Adipose tissue (tissue), 3 donors: Measurements from ENCODE around the gene TBX18. TPM values are rescaled to one million over a fixed set of nuclear protein-coding genes. Genes with fewer than 3 reads are reported as not detected.

Experiments used
- H3K27ac ChIP-seq: one replicate; pipeline ENCODE4 v1.5.1; 2013; ENCODE audit warnings: low read depth, low read length
- WGBS, 3 donors: extraction: QIAGEN DNeasy Blood & Tissue Kit; methylation state at CpG; one replicate each; pipeline ENCODE4 v1.1.7; 2013; 5-methylcytosine and 5-hydroxymethylcytosine counted together
- polyA plus RNA-seq, 3 donors: library from polyadenylated mRNA; stranded (reverse); fragments of 200-250 nt; gene quantifications; one replicate each; pipeline ENCODE4 v1.2.3, GENCODE V29; 2013
- donor health status: healthy with polysubstance abuse.
- donor health status: Bipolar disorder and iron deficiency.
- donor health status: healthy.

Gene TBX18
- polyA plus RNA-seq, 3 donors, result 0.47 to 7.6 (median 4.5) TPM

DNA sequence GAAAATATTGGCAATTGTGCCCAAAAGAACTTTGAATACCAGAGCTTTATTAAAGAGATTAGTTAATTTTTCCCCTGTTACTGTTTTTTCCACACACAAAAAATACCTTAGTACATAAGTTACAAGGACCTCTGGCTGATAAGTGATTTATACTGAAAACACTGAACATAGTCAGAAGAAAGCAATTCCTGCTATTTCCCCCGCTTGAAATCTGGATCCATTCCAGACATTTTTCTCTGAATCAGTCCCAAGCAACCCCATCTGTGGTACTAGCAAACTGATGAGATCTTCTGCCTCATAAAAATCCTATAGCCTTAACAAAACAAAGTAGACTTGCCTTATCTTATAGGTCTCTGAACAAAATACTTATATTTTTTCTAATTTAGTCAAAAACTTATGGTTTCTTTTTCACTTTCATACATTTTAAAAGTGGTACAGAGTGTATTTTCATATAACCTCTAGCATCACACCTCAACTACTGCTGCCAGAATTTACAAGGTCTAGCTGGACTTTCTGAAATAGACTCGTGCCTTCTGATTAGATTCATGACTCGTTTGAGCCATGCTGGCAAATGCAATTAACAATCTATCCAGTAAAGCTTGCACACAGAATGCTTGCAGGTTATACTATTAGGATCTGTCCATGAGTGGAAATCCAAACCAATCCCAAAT lies 111.9 kb downstream of the TBX18 start:
- no peak overlapping the region for H3K27ac ChIP-seq
- 52 to 58% (median 55%) methylated on average over 3 of the region's 3 CpGs for WGBS, 3 donors

- no peak overlapping the region for H3K27ac ChIP-seq
- 25 to 55% (median 37%) methylated on average over 1 of the region's 1 CpG for WGBS, 3 donors
Measured at GRCh38 chr6:84651583-84651982, 112.8 kb downstream of the TBX18 start.

- H3K27ac ChIP-seq, result no peak overlapping the region
Measured at GRCh38 chr6:84648444-84648843, 116.0 kb downstream of the TBX18 start.

DNA sequence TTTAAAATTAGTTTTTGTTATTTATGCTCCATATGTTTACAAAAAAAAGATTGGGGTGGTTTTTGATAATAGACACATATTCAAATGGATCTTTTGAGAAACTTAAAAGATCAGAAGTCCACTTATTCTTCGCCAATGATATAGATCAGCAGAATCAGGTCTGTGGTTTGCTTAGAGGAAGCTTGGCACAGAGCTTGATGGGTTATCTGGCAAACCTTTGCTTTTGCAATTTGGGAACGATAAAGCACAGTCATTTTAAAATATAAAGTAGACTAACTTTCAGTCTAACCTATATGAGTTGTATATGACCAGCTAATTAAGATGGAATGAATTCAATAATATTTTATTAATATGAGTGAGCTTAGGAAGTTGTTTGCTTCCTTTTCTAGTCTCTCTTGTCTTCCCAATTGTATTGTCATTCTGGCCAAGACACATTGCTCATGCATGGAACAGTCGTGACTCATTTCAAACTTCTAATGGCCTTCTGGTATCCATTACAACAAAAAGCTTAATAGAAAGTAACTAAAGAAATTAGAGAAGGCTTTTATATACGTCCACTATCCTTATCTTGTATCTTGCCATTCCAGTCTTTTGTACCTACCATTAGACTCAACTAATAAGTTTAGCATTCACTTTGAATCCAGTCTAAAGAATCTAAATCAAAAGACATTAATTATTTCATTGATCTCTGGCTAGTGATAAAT lies 118.7 kb downstream of the TBX18 start:
- 43 to 58% (median 47%) methylated on average over 4 of the region's 4 CpGs for WGBS, 3 donors
- H3K27ac ChIP-seq, result no peak overlapping the region

DNA sequence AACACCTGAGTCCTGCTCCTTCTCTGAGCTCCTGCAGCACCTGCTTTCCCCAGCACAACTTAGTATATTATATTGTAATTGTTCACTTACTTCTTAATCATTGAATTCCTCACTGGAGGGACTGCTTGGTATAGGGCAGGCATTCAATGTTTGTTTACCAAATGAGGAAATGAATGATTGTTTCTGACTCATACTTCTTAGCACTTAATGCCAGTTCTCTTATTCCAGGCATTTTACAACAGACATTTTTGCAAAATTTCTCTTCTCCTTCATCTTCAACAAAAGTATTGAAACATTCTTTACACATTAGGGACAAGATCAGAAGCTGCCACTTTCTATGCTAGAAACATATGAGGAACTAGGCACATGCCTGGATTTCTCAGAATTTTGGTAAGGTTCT lies 119.4 kb downstream of the TBX18 start:
- no peak overlapping the region for H3K27ac ChIP-seq

DNA sequence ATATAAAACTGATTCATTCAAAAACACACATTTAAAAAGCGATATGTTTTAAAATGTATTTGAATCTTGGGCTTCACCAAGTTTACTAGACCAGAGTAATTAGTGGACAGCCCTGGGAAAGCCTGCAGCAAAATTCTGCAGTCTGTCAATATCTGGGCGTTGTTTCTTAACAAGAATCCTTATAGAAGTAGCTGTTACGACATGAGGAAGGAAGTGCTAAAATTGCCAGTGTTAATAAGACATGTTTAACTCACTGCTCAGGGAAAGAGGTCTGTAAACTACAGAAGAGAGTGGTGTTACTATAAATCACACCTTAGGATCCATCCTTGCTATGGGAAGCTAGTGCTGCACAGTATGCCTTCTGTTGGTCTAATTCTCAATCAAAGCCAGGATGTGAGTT lies 120.6 kb downstream of the TBX18 start:
- no peak overlapping the region for H3K27ac ChIP-seq
- 51 to 63% (median 54%) methylated on average over 3 of the region's 3 CpGs for WGBS, 3 donors

GRCh38 chr6:84641076-84641475 lies 123.3 kb downstream of the TBX18 start:
- 17 to 50% (median 38%) methylated on average over 4 of the region's 4 CpGs for WGBS, 3 donors
- H3K27ac ChIP-seq, result no peak overlapping the region

DNA sequence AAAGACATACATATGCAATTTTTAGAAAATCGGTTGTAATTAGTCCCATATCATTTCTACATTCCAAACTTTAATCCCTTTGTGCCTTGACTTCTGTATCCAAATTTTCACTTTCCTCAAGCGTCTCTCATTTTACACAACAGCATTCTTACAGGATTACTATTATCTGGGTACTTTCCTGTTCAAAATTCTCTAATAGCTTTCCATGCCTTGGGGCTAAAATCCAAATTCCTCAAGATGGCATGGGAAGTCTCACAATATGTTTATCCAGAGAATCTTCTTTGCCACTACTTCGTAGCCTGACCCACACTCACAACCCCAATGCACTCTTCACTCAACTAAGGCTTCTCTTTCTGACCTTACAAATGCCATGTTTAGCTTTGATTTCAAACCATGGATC lies 125.0 kb downstream of the TBX18 start:
- H3K27ac ChIP-seq, result no peak overlapping the region
- 60 to 85% (median 78%) methylated on average over 3 of the region's 3 CpGs for WGBS, 3 donors

DNA sequence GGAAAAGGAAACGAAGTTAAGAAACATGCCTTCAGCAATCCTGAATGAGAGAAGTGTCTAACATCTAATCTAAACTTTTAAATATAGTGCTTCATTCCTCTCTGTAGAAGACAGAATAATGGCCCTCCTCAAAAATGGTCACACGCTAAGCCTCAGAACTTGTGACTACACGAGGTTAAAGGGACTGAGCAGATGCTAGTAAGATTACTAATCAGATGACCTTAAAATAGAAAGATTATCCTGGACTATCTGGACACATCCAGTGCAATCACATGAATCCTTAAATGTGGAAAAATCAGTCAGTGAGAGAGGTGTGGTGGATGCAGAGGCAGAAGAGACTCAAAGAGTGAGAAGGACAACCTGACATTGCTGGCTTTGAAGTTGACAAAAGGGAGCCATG lies 126.1 kb downstream of the TBX18 start:
- H3K27ac ChIP-seq, result no peak overlapping the region
- 50 to 76% (median 70%) methylated on average over 3 of the region's 3 CpGs for WGBS, 3 donors
